H1 (cell line): ENCODE data around the gene FGF14. TPM values are rescaled to one million over a fixed set of nuclear protein-coding genes. Genes with fewer than 3 reads are reported as not detected.

Source experiments
- CTCF ChIA-PET: fragments of 300-600 bp; sonication (Branson Sonifier 250); formaldehyde crosslinking; loops from one replicate; lab custom pipeline; 2021; ENCODE audit not compliant: partially characterized antibody; lab: Charles Lee
- POLR2A ChIA-PET: fragments of 300-600 bp; sonication (Branson Sonifier 250); formaldehyde crosslinking; loops from one replicate; lab custom pipeline; 2021; ENCODE audit warnings: inconsistent platforms; ENCODE audit not compliant: partially characterized antibody; lab: Charles Lee
- DNase-seq, 2 experiments: peaks; one replicate each; pipeline versions ENCODE4 v3.0.0 to v3.0.0-alpha.2; 2010 to 2022; ENCODE audit warnings: low spot score in 2 of 2, low read depth in 1 of 2, mixed read lengths in 1 of 2
- FAIRE-seq: peaks from 2 replicates; lab custom pipeline; 2011; peaks lifted over from hg19 to GRCh38; lab: Jason Lieb, UNC
- H2AFZ ChIP-seq: 2 replicates; pipeline ENCODE4 v1.8.1; 2012; ENCODE audit warnings: low read length, inconsistent platforms
- H2AK5ac ChIP-seq: 2 replicates; pipeline ENCODE4 v1.6.1; 2013; ENCODE audit warnings: low read depth, low read length
- H2BK120ac ChIP-seq: replicated peaks from 2 replicates; pipeline ENCODE3; 2013; ENCODE audit warnings: low read depth, low read length, inconsistent platforms
- H2BK12ac ChIP-seq: 2 replicates; pipeline ENCODE4 v1.6.1; 2013; ENCODE audit warnings: low read depth, low read length
- H2BK15ac ChIP-seq: 2 replicates; pipeline ENCODE4 v1.6.1; 2013; ENCODE audit warnings: low read length
- H2BK20ac ChIP-seq: 2 replicates; pipeline ENCODE4 v1.6.1; 2013; ENCODE audit warnings: low read length
- H2BK5ac ChIP-seq: 2 replicates; pipeline ENCODE4 v1.6.1; 2013; ENCODE audit warnings: low read depth, low read length
- H3K14ac ChIP-seq: 2 replicates; pipeline ENCODE4 v1.6.1; 2013; ENCODE audit warnings: inconsistent platforms; ENCODE audit not compliant: insufficient read length
- H3K18ac ChIP-seq: 2 replicates; pipeline ENCODE4 v1.6.1; 2013; ENCODE audit warnings: low read length; ENCODE audit errors: extremely low read depth
- H3K23ac ChIP-seq: 2 replicates; pipeline ENCODE4 v1.6.1; 2013; ENCODE audit warnings: inconsistent platforms; ENCODE audit not compliant: insufficient read length
- H3K23me2 ChIP-seq: 2 replicates; pipeline ENCODE4 v1.6.1; 2013; ENCODE audit warnings: low read depth, low read length
- H3K27ac ChIP-seq: 2 replicates; pipeline ENCODE4 v1.6.1; 2011; ENCODE audit warnings: low read depth, low read length, inconsistent platforms
- H3K27me3 ChIP-seq, 4 experiments: replicated peaks in 1 of 4; 1 replicate in 1 of 4; 2 replicates in 3 of 4; pipeline versions ENCODE4 v1.6.1 to v1.8.1; 2011 to 2013; ENCODE audit warnings: low read length in 3 of 4, mild to moderate bottlenecking in 3 of 4, inconsistent platforms in 2 of 4, mixed read lengths in 2 of 4, moderate library complexity in 1 of 4; ENCODE audit not compliant: control insufficient read depth in 3 of 4, insufficient read depth in 3 of 4; ENCODE audit errors: extremely low read depth in 1 of 4
- H3K36me3 ChIP-seq, 4 experiments: 2 replicates each; pipeline versions ENCODE4 v1.6.1 to v1.8.1; 2011 to 2013; ENCODE audit warnings: mild to moderate bottlenecking in 4 of 4, low read length in 3 of 4, moderate library complexity in 2 of 4, control low read depth in 1 of 4, inconsistent platforms in 1 of 4; ENCODE audit not compliant: insufficient read depth in 4 of 4, control insufficient read depth in 2 of 4
- H3K4ac ChIP-seq: replicated peaks from 2 replicates; pipeline ENCODE3; 2013; ENCODE audit warnings: low read length, low read depth, mixed read lengths, inconsistent platforms; ENCODE audit not compliant: insufficient read length
- H3K4me1 ChIP-seq, 4 experiments: replicated peaks in 1 of 4; 1 replicate in 1 of 4; 2 replicates in 3 of 4; pipeline versions ENCODE4 v1.6.1 to v1.8.1; 2011 to 2013; ENCODE audit warnings: low read length in 3 of 4, inconsistent platforms in 2 of 4, mixed read lengths in 1 of 4; ENCODE audit not compliant: insufficient read depth in 4 of 4, control insufficient read depth in 3 of 4
- H3K4me2 ChIP-seq, 2 experiments: 2 replicates each; pipeline versions ENCODE4 v1.6.1 to v1.8.1; 2011 to 2013; ENCODE audit warnings: low read depth in 2 of 2, low read length in 2 of 2, control low read depth in 1 of 2, inconsistent platforms in 1 of 2, mild to moderate bottlenecking in 1 of 2; ENCODE audit not compliant: insufficient read depth in 1 of 2
- H3K4me3 ChIP-seq, 4 experiments: fragments of 200-600, 300-600 bp in 1 of 4; sonication (generic), shearing (Covaris generic), sonication (Bioruptor Twin) in 1 of 4; 2 replicates each; pipeline versions ENCODE4 v1.5.1 to v1.8.1; 2011 to 2016; ENCODE audit warnings: low read length in 4 of 4, low read depth in 3 of 4, control low read depth in 2 of 4, inconsistent platforms in 2 of 4, mild to moderate bottlenecking in 2 of 4, mixed read lengths in 1 of 4, moderate library complexity in 1 of 4; ENCODE audit not compliant: insufficient read depth in 2 of 4; ENCODE audit errors: extremely low read depth in 1 of 4
- H3K56ac ChIP-seq: replicated peaks from 2 replicates; pipeline ENCODE3; 2013; ENCODE audit warnings: low read depth, mild to moderate bottlenecking, mixed read lengths, low read length, inconsistent platforms; ENCODE audit not compliant: insufficient read length
- H3K79me1 ChIP-seq: 2 replicates; pipeline ENCODE4 v1.6.1; 2013; ENCODE audit warnings: low read depth, low read length, control low read depth
- H3K79me2 ChIP-seq, 2 experiments: 2 replicates each; pipeline versions ENCODE4 v1.6.1 to v1.8.1; 2012 to 2013; ENCODE audit warnings: low read length in 2 of 2, mild to moderate bottlenecking in 2 of 2, inconsistent platforms in 1 of 2; ENCODE audit not compliant: insufficient read depth in 2 of 2, control insufficient read depth in 1 of 2
- H3K9ac ChIP-seq, 4 experiments: replicated peaks in 1 of 4; 1 replicate in 1 of 4; 2 replicates in 3 of 4; pipeline versions ENCODE4 v1.6.1 to v1.8.1; 2011 to 2013; ENCODE audit warnings: low read depth in 3 of 4, low read length in 3 of 4, control low read depth in 2 of 4, mild to moderate bottlenecking in 2 of 4, moderate library complexity in 2 of 4, inconsistent platforms in 1 of 4; ENCODE audit errors: extremely low read depth in 1 of 4
- H3K9me3 ChIP-seq, 2 experiments: 2 replicates each; pipeline versions ENCODE4 v1.6.1 to v1.8.1; 2012 to 2013; ENCODE audit warnings: mild to moderate bottlenecking in 2 of 2, moderate library complexity in 2 of 2, control low read depth in 1 of 2, inconsistent platforms in 1 of 2, low read depth in 1 of 2, low read length in 1 of 2, mixed read lengths in 1 of 2; ENCODE audit not compliant: insufficient read depth in 2 of 2
- H4K20me1 ChIP-seq, 2 experiments: replicated peaks in 1 of 2; 2 replicates each; pipeline versions ENCODE3 to v1.8.1; 2011 to 2013; ENCODE audit warnings: inconsistent platforms in 2 of 2, low read length in 2 of 2, mild to moderate bottlenecking in 1 of 2; ENCODE audit not compliant: insufficient read depth in 2 of 2, control insufficient read depth in 1 of 2
- H4K5ac ChIP-seq: 2 replicates; pipeline ENCODE4 v1.6.1; 2013; ENCODE audit warnings: low read length, low read depth, mixed read lengths, inconsistent platforms; ENCODE audit not compliant: insufficient read length
- H4K8ac ChIP-seq: 2 replicates; pipeline ENCODE4 v1.8.0; 2013; ENCODE audit warnings: mild to moderate bottlenecking, moderate library complexity, low read length, inconsistent platforms; ENCODE audit not compliant: insufficient read depth; ENCODE audit errors: extremely low read depth
- H4K91ac ChIP-seq: replicated peaks from 2 replicates; pipeline ENCODE3; 2013; ENCODE audit warnings: low read length, mixed read lengths, inconsistent platforms; ENCODE audit not compliant: insufficient read length
- CEBPB ChIP-seq: IDR thresholded peaks from 2 replicates; pipeline ENCODE4 v1.6.1; 2012; ENCODE audit warnings: low read depth, low read length
- NANOG ChIP-seq: IDR thresholded peaks from 2 replicates; pipeline ENCODE4 v1.6.1; 2011; ENCODE audit warnings: low read length, low read depth, mild to moderate bottlenecking, inconsistent platforms; ENCODE audit not compliant: insufficient read depth, poor library complexity, severe bottlenecking
- POU5F1 ChIP-seq: IDR thresholded peaks from 2 replicates; pipeline ENCODE4 v1.6.1; 2011; ENCODE audit warnings: low read depth, mild to moderate bottlenecking, low read length, moderate library complexity
- TEAD4 ChIP-seq: IDR thresholded peaks from 2 replicates; pipeline ENCODE4 v1.6.1; 2012; ENCODE audit warnings: low read depth, low read length, inconsistent platforms, mixed read lengths
- WGBS, 2 experiments: shearing (Covaris generic) in 1 of 2; methylation state at CpG; one replicate each; pipeline versions ENCODE4 v1.1.6 to v1.1.7; 2013 to 2015; ENCODE audit warnings: low lambda C conversion rate in 2 of 2, mixed read lengths in 2 of 2, inconsistent platforms in 1 of 2, low coverage in 1 of 2, missing lambda C conversion rate in 1 of 2; ENCODE audit not compliant: insufficient replicate concordance in 2 of 2, insufficient coverage in 1 of 2, insufficient read length in 1 of 2; ENCODE audit errors: extremely low coverage in 1 of 2, missing lambda C conversion rate in 1 of 2; 5-methylcytosine and 5-hydroxymethylcytosine counted together
- polyA plus RNA-seq, 7 experiments: library from polyadenylated mRNA; depleted of rRNA in 3 of 7; stranded (reverse) in 5 of 7; unstranded in 2 of 7; fragments of >200 nt in 5 of 7; fragments of 200-250 nt in 2 of 7; gene quantifications; 1 replicate in 5 of 7; 2 replicates in 1 of 7; 4 replicates in 1 of 7; pipeline versions ENCODE4 v1.2.1 to v1.2.3, GENCODE V29; 2011 to 2013; ENCODE audit warnings: missing spikeins in 2 of 7, mixed read lengths in 2 of 7
- total RNA-seq: library from RNA; stranded (reverse); fragmentation: NEBNext Ultra II Directional; extraction: Animal tissue kit (Norgen Biotek cat#: 25700); gene quantifications from 2 replicates; pipeline ENCODE4 v1.2.1, GENCODE V29; 2021

Gene FGF14
- total and polyA plus RNA-seq, 2 of the 8 experiments (the other 6 are each of a cell fraction or from before 2014, with no cell fraction given), result 0.05 to 0.58 TPM

DNA sequence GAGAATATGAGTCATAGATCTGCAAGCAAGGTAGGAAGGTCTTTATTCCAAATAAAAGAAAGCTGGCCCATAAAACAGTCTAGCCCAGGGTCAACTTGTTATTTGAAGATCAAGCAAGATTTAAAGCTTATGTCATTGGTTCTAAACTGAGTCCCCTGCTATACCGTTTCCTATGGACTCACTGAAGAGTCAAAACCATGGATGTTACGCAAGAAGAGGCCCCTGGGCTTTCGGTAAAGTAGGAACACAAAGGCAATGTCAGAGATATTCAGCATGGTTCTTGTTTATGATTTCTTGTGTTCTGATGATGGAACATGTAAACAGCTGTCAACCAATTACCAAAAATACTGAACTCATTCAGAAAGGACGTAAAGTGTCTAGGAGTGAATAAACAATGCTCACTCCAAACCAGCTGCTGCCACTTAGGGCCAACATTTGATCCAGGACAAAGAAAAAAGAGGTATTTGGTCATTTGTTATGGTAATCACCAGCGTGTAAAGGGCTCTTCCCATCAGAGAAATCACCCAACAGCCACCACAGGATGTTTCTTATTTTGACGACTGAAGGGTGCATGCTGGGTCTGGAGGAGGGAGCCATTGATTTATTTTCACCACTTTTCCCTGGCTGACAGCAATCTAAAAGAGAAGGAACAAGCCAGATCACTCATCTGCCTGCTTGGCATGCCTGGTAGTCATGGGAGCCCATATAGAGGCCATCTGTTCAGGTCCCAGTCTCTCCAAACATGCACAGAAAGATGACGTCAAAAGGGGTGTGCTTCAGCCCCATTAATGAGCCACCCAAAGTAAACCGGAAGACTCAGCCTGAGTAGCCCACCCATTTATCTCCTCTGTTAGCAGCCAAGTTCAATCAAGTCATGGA lies 68.3 kb downstream of the FGF14 start:
- H4K8ac ChIP-seq, result no peak overlapping the region
- no peak overlapping the region for H3K4ac ChIP-seq
- H3K4me1 ChIP-seq, result peaks cover 0 to 2% (median 0%) of the 10 kb centered on the region in 4 experiments; a peak in 2 of 7 replicates
- H3K23me2 ChIP-seq, result no peaks in the 10 kb centered on the region
- 82% methylated on average over 8 of the region's 8 CpGs; no CpG with 5 or more reads in 1 of the 2 experiments for WGBS, 2 experiments
- no peaks in the 10 kb centered on the region for H3K9me3 ChIP-seq
- no peak overlapping the region for H2BK15ac ChIP-seq
- no peak for TF ChIP-seq TEAD4
- TF ChIP-seq POU5F1, result 0 out of 2 replicates have a peak, but pooled peaks have one; percentile 19
- TF ChIP-seq CEBPB, result peak; percentile 92
- TF ChIP-seq NANOG, result peak; percentile 27
- TF ChIP-seq, all 59 proteins: peak for 3
- Histone ChIP-seq H2BK5ac (no peak overlapping the region), H2BK120ac (no peak overlapping the region), H3K36me3 (no peaks in the 10 kb centered on the region), H3K79me2 (no peaks in the 10 kb centered on the region), H2AFZ (no peak overlapping the region), H3K9ac (no peak overlapping the region), H3K4me2 (no peak overlapping the region; a peak in 1 of 4 replicates), H2BK20ac (no peak overlapping the region), H3K4me3 (no peak overlapping the region), H3K79me1 (no peaks in the 10 kb centered on the region), H4K91ac (no peak overlapping the region), H3K27me3 (no peaks in the 10 kb centered on the region), H3K27ac (no peak overlapping the region), H3K18ac (no peak overlapping the region), H3K56ac (no peak overlapping the region), H4K5ac (no peak overlapping the region), H2BK12ac (no peak overlapping the region), H3K23ac (no peak overlapping the region), H3K14ac (no peak overlapping the region), H2AK5ac (no peak overlapping the region), H4K20me1 (no peaks in the 10 kb centered on the region)
- POLR2A ChIA-PET, result no interaction called here
- CTCF ChIA-PET, result no interaction called here
- DNase-seq, result no peak
- peak; percentile 58 for FAIRE-seq
